Ascending aorta (tissue), 2 donors: ENCODE measurements around the gene CCL17. TPM values are rescaled to one million over a fixed set of nuclear protein-coding genes. Genes with fewer than 3 reads are reported as not detected.
A peak's percentile ranks its signal among the peaks of the same experiment; 100 is the strongest.
"Not testable (repeated sequence)": the region's sequence is repeated elsewhere in the genome, so short reads cannot be mapped to it uniquely, and the experiment has no call there.

Experiments used
- DNase-seq, 2 donors: peaks; one replicate each; pipeline ENCODE4 v3.0.0-alpha.2; 2019; ENCODE audit warnings: low spot score in 2 of 2
- H3K27ac ChIP-seq, 2 donors: fragments of 200-600 bp; sonication (generic); one replicate each; pipeline ENCODE4 v1.5.1; 2016 to 2017; ENCODE audit warnings: mild to moderate bottlenecking in 1 of 2
- H3K27me3 ChIP-seq: fragments of 200-600 bp; sonication (generic); one replicate; pipeline ENCODE4 v1.5.1; 2017
- H3K36me3 ChIP-seq, 2 donors: fragments of 200-600 bp; sonication (generic); one replicate each; pipeline ENCODE4 v1.5.1; 2016
- H3K4me1 ChIP-seq, 2 donors: fragments of 200-600 bp; sonication (generic); one replicate each; pipeline ENCODE4 v1.5.1; 2016 to 2017; ENCODE audit warnings: mild to moderate bottlenecking in 1 of 2
- H3K4me3 ChIP-seq, 2 donors: fragments of 200-600 bp; sonication (generic); one replicate each; pipeline ENCODE4 v1.5.1; 2016 to 2017; ENCODE audit warnings: mild to moderate bottlenecking in 1 of 2
- H3K9me3 ChIP-seq, 2 donors: fragments of 200-600 bp; sonication (generic); one replicate each; pipeline ENCODE4 v1.5.1; 2016
- intact Hi-C: fragments of 100-400 bp; cut with DNase I; formaldehyde crosslinking; loops from one replicate; pipeline ENCODE4 v1.15.1; 2023
- total RNA-seq: library from RNA; depleted of rRNA; stranded (reverse); fragments of >200 nt; gene quantifications from one replicate; pipeline ENCODE4 v1.1.0, GENCODE V29; 2016
- TF ChIP-seq, protein P1 (sequence below), 3 experiments: fragments of 200-600 bp in 2 of 3; fragments of 450-650 bp in 1 of 3; sonication (generic) in 2 of 3; IDR thresholded peaks; one replicate each; pipeline ENCODE4 v1.5.1; 2016 to 2019; ENCODE audit warnings: antibody characterized with exemption in 3 of 3, mild to moderate bottlenecking in 1 of 3, moderate library complexity in 1 of 3

CCL17 gene
- total RNA-seq, 1 donor from 2014 or later, result not detected

DNA sequence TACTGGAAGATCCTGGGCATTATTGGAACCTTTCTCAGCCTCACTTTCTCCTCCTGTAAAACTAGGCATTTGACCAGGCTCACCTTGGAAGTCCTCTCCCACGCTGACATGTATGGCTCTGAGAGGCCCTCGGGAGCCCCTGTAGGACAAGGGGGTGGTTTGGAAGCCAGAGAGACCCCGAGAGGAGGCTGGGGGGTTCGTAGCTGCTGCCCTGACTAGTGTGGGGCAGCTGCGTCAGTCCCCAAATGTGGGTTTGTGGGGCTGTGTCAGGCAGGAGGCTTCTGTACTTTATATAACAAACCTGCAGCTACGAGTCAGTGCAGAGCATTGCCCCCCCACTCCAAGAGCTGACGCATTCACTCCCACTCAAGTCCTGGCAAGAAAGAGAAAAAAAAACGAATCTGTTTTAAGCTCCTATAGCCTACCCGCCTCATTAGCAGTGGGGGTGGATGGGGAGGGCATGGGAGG lies 30.5 kb upstream of the CCL17 start:
- TF ChIP-seq, protein P1, sequence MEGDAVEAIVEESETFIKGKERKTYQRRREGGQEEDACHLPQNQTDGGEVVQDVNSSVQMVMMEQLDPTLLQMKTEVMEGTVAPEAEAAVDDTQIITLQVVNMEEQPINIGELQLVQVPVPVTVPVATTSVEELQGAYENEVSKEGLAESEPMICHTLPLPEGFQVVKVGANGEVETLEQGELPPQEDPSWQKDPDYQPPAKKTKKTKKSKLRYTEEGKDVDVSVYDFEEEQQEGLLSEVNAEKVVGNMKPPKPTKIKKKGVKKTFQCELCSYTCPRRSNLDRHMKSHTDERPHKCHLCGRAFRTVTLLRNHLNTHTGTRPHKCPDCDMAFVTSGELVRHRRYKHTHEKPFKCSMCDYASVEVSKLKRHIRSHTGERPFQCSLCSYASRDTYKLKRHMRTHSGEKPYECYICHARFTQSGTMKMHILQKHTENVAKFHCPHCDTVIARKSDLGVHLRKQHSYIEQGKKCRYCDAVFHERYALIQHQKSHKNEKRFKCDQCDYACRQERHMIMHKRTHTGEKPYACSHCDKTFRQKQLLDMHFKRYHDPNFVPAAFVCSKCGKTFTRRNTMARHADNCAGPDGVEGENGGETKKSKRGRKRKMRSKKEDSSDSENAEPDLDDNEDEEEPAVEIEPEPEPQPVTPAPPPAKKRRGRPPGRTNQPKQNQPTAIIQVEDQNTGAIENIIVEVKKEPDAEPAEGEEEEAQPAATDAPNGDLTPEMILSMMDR (IDR thresholded peaks at IDR 0.05), result no peak
- H3K27me3 ChIP-seq, result no peaks in the 10 kb centered on the region
- H3K9me3 ChIP-seq, result no peaks in the 10 kb centered on the region
- H3K27ac ChIP-seq, result peak overlapping the region; percentile 94 to 99
- peak in 1 of 2 donors; percentile 87 for DNase-seq
- no peaks in the 10 kb centered on the region for H3K36me3 ChIP-seq
- H3K4me1 ChIP-seq, result peaks cover 16 to 49% of the 10 kb centered on the region in 2 donors
- intact Hi-C loops, result loop anchor here (1.0 to 5.0 kb wide), 2 partner anchors 70 to 127 kb away; partner anchors contain the start of gene ARL2BP
- peak overlapping the region; percentile 75 to 76 for H3K4me3 ChIP-seq

DNA sequence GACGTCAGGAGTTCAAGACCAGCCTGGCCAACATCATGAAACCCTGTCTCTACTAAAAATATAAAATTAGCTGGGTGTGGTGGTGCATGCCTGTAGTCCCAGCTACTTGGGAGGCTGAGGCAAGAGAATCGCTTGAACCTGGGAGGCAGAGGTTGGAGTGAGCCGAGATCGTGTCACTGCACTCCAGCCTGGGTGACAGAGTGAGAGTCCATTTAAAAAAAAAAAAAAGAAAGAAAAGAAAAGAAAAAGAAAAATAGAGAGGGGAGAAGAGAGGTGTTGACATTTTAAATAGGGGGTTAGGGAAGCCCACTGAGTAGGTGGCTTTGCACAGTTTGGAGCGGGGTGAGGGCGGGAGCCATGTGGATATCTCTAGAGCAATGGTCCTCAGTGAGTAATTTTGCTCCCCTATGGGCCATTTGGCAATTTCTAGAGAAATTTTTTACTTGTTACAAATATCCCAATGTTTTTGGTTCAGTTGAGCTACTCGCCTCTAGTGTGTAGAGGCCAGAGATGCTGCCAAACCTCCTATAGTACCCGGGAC lies 29.6 kb upstream of the CCL17 start:
- not testable (repeated sequence) for DNase-seq
- intact Hi-C loops, result loop anchor here (1.0 to 5.0 kb wide), 2 partner anchors 71 to 128 kb away; partner anchors contain the start of gene ARL2BP

DNA sequence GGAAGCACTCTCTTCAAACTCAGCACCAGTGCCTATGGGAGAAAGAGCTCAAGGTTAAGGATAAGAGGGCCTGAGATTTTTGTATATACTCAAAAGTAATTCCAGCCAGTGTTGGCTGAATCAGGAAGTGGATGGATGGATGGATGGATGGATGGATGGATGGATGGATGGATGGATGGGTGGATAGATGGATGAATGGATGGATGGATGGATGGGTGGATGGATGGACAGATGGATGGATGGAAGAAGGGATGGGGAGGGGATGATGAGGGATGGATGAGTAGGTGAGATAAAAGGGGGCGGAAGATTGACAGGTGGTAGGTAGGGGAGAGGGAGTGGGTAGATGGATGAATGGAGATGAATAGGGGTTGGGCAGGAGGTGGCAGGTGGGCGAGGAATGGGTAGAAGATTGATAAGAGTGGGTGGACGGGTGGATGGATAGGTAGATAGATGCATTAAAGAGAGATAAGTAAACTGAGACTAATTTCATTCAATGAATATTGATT lies 28.2 kb upstream of the CCL17 start:
- Histone ChIP-seq H3K36me3 (peaks cover 12 to 15% of the 10 kb centered on the region in 2 donors), H3K4me1 (peaks cover 15 to 51% of the 10 kb centered on the region in 2 donors), H3K9me3 (no peaks in the 10 kb centered on the region), H3K4me3 (peak overlapping the region in 1 of 2 donors; percentile 76), H3K27me3 (no peaks in the 10 kb centered on the region), H3K27ac (peak overlapping the region; percentile 94 to 99)
- intact Hi-C loops, result no loop called here
- no peak for DNase-seq
- TF ChIP-seq, protein P1 (IDR thresholded peaks at IDR 0.05), result no peak

More for the DNA sequence above, 29.6 kb upstream of the CCL17 start:
- H3K27me3 ChIP-seq, H3K9me3 ChIP-seq, H3K36me3 ChIP-seq: not testable (repeated sequence)
- Histone ChIP-seq H3K4me3 (peak overlapping the region in 1 of 2 donors; percentile 76), H3K4me1 (peaks cover 16 to 54% of the 10 kb centered on the region in 2 donors), H3K27ac (peak overlapping the region; percentile 94 to 99)

DNA sequence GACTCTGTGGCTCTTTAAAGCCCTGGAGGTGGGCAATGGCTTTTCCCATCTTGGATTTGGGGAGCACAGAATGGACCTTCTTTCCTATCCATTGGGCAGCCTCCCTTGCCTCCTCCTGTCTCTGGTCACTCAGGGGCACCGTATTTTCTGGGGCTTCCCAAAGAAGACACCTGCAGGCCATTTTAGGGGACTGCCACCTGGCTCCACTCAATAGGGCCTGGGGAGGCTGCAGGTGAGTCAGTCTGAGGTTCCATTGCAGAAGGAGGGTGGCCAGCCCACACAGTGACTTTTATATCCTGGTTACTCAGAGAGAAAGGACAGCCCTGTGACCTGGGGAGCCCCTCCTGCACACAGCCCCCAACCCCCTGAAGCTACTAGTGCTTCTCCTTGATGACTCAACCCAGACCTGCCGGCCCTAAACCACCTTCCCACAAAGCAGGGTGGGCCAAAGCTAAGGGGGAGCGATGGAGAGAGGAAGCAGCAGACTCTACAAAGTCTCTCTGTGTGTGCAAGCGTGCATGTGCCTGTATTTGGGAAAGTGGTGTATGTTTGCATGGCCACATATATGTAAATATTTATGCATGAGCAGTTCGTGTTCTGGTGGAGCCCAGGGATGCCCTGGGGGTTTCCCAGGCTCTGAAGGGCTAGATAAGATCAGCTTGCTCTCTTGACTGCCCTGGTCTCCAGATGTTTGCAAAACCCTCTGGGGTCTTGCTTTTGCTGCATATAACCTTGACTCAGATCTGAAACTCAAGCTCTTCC lies 27.3 kb upstream of the CCL17 start:
- Histone ChIP-seq H3K27ac (peak overlapping the region; percentile 72 to 94), H3K27me3 (no peaks in the 10 kb centered on the region), H3K9me3 (no peaks in the 10 kb centered on the region), H3K4me3 (peak overlapping the region in 1 of 2 donors; percentile 23), H3K4me1 (peaks cover 10 to 43% of the 10 kb centered on the region in 2 donors), H3K36me3 (peaks cover 21 to 24% of the 10 kb centered on the region in 2 donors)
- no peak for DNase-seq
- intact Hi-C loops, result no loop called here
- TF ChIP-seq, protein P1 (IDR thresholded peaks at IDR 0.05), result no peak

DNA sequence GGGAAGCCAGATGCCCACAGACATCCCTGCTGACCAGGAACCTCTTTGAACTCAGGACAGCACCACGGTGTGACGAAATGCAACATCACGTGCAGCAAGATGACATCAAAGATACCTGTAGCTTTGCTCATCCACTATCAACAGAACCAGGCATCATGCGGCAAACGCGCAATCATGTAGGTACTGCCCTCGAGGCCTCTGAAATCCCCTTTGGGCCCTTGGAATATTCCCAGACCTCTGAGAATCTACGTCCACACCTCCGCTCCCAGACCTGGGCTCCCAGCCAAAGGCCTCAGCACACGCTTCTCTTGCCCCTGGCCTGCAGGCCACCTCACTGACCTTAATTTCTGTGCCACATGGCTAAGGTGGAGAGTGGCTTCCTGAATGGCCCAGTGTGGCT lies 25.0 kb upstream of the CCL17 start:
- no peaks in the 10 kb centered on the region for H3K9me3 ChIP-seq
- H3K27ac ChIP-seq, result peak overlapping the region; percentile 72 to 94
- H3K36me3 ChIP-seq, result peaks cover 30% of the 10 kb centered on the region in 2 donors
- H3K4me3 ChIP-seq, result no peak overlapping the region
- TF ChIP-seq, protein P1 (IDR thresholded peaks at IDR 0.05), result no peak
- H3K27me3 ChIP-seq, result no peaks in the 10 kb centered on the region
- intact Hi-C loops, result no loop called here
- H3K4me1 ChIP-seq, result peaks cover 10 to 51% of the 10 kb centered on the region in 2 donors
- DNase-seq, result no peak
